Stimulated activated CD4-positive, alpha-beta T cell treated with anti-CD3 and anti-CD28 coated beads, Interleukin-15, amount 100 ng/mL, for 24 hours (primary cell): ENCODE results near the gene TET1.
"Not testable (repeated sequence)": the region's sequence is repeated elsewhere in the genome, so short reads cannot be mapped to it uniquely, and the experiment has no call there.

Source experiments
- DNase-seq: peaks from one replicate; pipeline ENCODE4 v3.0.0-alpha.2; 2020

TET1 gene

GRCh38 chr10:68565658-68566057 is 5.5 kb downstream of the TET1 start:
- DNase-seq = no peak

- no peak for DNase-seq
These were observed 6.2 kb downstream of the TET1 start for GRCh38 chr10:68566351-68566750.

- DNase-seq = no peak
These were observed 6.8 kb downstream of the TET1 start for GRCh38 chr10:68566955-68567354.

- DNase-seq = no peak
These were observed 12.0 kb downstream of the TET1 start for GRCh38 chr10:68572151-68572550.

GRCh38 chr10:68574051-68574450 is 13.9 kb downstream of the TET1 start:
- DNase-seq = no peak

GRCh38 chr10:68576118-68576517 is 16.0 kb downstream of the TET1 start:
- DNase-seq = no peak

- no peak for DNase-seq
These were observed 18.8 kb downstream of the TET1 start for GRCh38 chr10:68578974-68579373.

- DNase-seq = not testable (repeated sequence)
These were observed 24.1 kb downstream of the TET1 start for GRCh38 chr10:68584187-68584586.

- DNase-seq = no peak
These were observed 26.6 kb downstream of the TET1 start for GRCh38 chr10:68586606-68587305.

- DNase-seq = no peak
These were observed 34.3 kb downstream of the TET1 start for GRCh38 chr10:68594405-68594804.

- no peak for DNase-seq
These were observed 35.4 kb downstream of the TET1 start for GRCh38 chr10:68595513-68595912.

- DNase-seq = no peak
These were observed 37.3 kb downstream of the TET1 start for GRCh38 chr10:68597407-68597806.

GRCh38 chr10:68598978-68599770 is 39.0 kb downstream of the TET1 start:
- DNase-seq = no peak

- no peak for DNase-seq
These were observed 39.6 kb downstream of the TET1 start for GRCh38 chr10:68599771-68600040.

GRCh38 chr10:68600041-68600778 is 40.1 kb downstream of the TET1 start:
- peak; percentile 61 for DNase-seq

- DNase-seq = no peak
These were observed 41.5 kb downstream of the TET1 start for GRCh38 chr10:68601501-68602265.

- DNase-seq = no peak
These were observed 42.3 kb downstream of the TET1 start for GRCh38 chr10:68602434-68602833.

GRCh38 chr10:68603766-68604165 is 43.6 kb downstream of the TET1 start:
- DNase-seq = no peak

- DNase-seq = no peak
These were observed 44.3 kb downstream of the TET1 start for GRCh38 chr10:68604441-68604840.

- no peak for DNase-seq
These were observed 46.8 kb downstream of the TET1 start for GRCh38 chr10:68606918-68607317.

- not testable (repeated sequence) for DNase-seq
These were observed 49.9 kb downstream of the TET1 start for GRCh38 chr10:68610023-68610422.

- DNase-seq = no peak
These were observed 51.1 kb downstream of the TET1 start for GRCh38 chr10:68611227-68611626.

- not testable (repeated sequence) for DNase-seq
These were observed 53.8 kb downstream of the TET1 start for GRCh38 chr10:68613974-68614373.
